Endodermal cell (in vitro differentiated cells): ENCODE data around the gene BRD3OS. TPM values are rescaled to one million over a fixed set of nuclear protein-coding genes. Genes with fewer than 3 reads are reported as not detected.

Source experiments
- DNase-seq: peaks from one replicate; pipeline ENCODE4 v3.0.0-alpha.2; 2017
- H3K27ac ChIP-seq: 2 replicates; pipeline ENCODE4 v1.5.1; 2013; ENCODE audit warnings: mild to moderate bottlenecking, low read depth, low read length, moderate library complexity
- H3K27me3 ChIP-seq: 2 replicates; pipeline ENCODE4 v1.6.1; 2013; ENCODE audit warnings: mild to moderate bottlenecking, low read length, moderate library complexity; ENCODE audit not compliant: insufficient read depth, control insufficient read depth, poor library complexity, severe bottlenecking
- H3K36me3 ChIP-seq: 2 replicates; pipeline ENCODE4 v1.7.0; 2013; ENCODE audit warnings: mild to moderate bottlenecking, low read length, moderate library complexity; ENCODE audit not compliant: control insufficient read depth, insufficient read depth
- H3K4me1 ChIP-seq: one replicate; pipeline ENCODE4 v1.7.0; 2013; ENCODE audit warnings: low read length; ENCODE audit not compliant: control insufficient read depth, insufficient read depth
- H3K4me3 ChIP-seq: 2 replicates; pipeline ENCODE4 v1.5.1; 2013; ENCODE audit warnings: mild to moderate bottlenecking, low read length, moderate library complexity
- H3K9ac ChIP-seq: 2 replicates; pipeline ENCODE4 v1.6.1; 2013; ENCODE audit warnings: mild to moderate bottlenecking, low read length, moderate library complexity; ENCODE audit not compliant: poor library complexity, severe bottlenecking; ENCODE audit errors: extremely low read depth
- H3K9me3 ChIP-seq: 2 replicates; pipeline ENCODE4 v1.6.1; 2013; ENCODE audit warnings: mild to moderate bottlenecking, low read length, moderate library complexity; ENCODE audit not compliant: control insufficient read depth
- H3K27ac Mint-ChIP-seq: 2 replicates; pipeline ENCODE4 v1.8.0; 2020; ENCODE audit warnings: mixed read lengths
- H3K27me3 Mint-ChIP-seq: 2 replicates; pipeline ENCODE4 v1.8.0; 2021; ENCODE audit warnings: mild to moderate bottlenecking, mixed read lengths; ENCODE audit not compliant: insufficient read depth
- H3K36me3 Mint-ChIP-seq: 2 replicates; pipeline ENCODE4 v1.8.0; 2020; ENCODE audit warnings: low read depth, mixed read lengths
- H3K4me1 Mint-ChIP-seq: 2 replicates; pipeline ENCODE4 v1.8.0; 2020; ENCODE audit warnings: mixed read lengths
- H3K4me3 Mint-ChIP-seq: 2 replicates; pipeline ENCODE4 v1.8.0; 2020; ENCODE audit warnings: mild to moderate bottlenecking, moderate library complexity, mixed read lengths
- H3K9me3 Mint-ChIP-seq: 2 replicates; pipeline ENCODE4 v1.8.0; 2020; ENCODE audit warnings: mild to moderate bottlenecking, mixed read lengths
- WGBS, 2 experiments: methylation state at CpG; one replicate each; pipeline versions ENCODE4 v1.1.5 to v1.1.7; 2013; ENCODE audit warnings: missing lambda C conversion rate in 2 of 2, mixed read lengths in 1 of 2; ENCODE audit not compliant: insufficient coverage in 1 of 2, insufficient read length in 1 of 2; 5-methylcytosine and 5-hydroxymethylcytosine counted together
- total RNA-seq, 2 donors: library from RNA; stranded (reverse); fragmentation: NEBNext Ultra II Directional in 1 of 2; extraction: Animal tissue kit (Norgen Biotek cat#: 25700) in 1 of 2; gene quantifications; 2 replicates in 1 of 2; 3 replicates in 1 of 2; pipeline ENCODE4 v1.2.1, GENCODE V29; 2021
- TF ChIP-seq, protein P1 (sequence below): fragments of 200-600 bp; sonication (generic); conservative IDR thresholded peaks from 2 replicates; pipeline ENCODE4 v1.5.0; 2021; ENCODE audit warnings: antibody characterized with exemption, mild to moderate bottlenecking

The BRD3OS gene
- total RNA-seq, 2 donors from 2014 or later = 19.0 to 26.5 TPM

- Histone ChIP-seq H3K9ac (no peak overlapping the region), H3K27ac (no peak overlapping the region), H3K4me1 (no peaks in the 10 kb centered on the region), H3K9me3 (no peaks in the 10 kb centered on the region), H3K27me3 (no peaks in the 10 kb centered on the region), H3K4me3 (no peak overlapping the region), H3K36me3 (peaks cover 43% of the 10 kb centered on the region)
- H3K27ac Mint-ChIP-seq = no peak overlapping the region
- H3K36me3 Mint-ChIP-seq = peaks cover 48% of the 10 kb centered on the region
- WGBS, 2 experiments = 95 to 99% methylated on average over 13 to 29 of the region's 29 CpGs
- no peaks in the 10 kb centered on the region for H3K9me3 Mint-ChIP-seq
- TF ChIP-seq, protein P1, sequence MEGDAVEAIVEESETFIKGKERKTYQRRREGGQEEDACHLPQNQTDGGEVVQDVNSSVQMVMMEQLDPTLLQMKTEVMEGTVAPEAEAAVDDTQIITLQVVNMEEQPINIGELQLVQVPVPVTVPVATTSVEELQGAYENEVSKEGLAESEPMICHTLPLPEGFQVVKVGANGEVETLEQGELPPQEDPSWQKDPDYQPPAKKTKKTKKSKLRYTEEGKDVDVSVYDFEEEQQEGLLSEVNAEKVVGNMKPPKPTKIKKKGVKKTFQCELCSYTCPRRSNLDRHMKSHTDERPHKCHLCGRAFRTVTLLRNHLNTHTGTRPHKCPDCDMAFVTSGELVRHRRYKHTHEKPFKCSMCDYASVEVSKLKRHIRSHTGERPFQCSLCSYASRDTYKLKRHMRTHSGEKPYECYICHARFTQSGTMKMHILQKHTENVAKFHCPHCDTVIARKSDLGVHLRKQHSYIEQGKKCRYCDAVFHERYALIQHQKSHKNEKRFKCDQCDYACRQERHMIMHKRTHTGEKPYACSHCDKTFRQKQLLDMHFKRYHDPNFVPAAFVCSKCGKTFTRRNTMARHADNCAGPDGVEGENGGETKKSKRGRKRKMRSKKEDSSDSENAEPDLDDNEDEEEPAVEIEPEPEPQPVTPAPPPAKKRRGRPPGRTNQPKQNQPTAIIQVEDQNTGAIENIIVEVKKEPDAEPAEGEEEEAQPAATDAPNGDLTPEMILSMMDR = no peak
- peaks cover 2% of the 10 kb centered on the region for H3K4me1 Mint-ChIP-seq
- no peaks in the 10 kb centered on the region for H3K27me3 Mint-ChIP-seq
- DNase-seq = no peak
- no peak overlapping the region for H3K4me3 Mint-ChIP-seq
These were observed 5.7 kb downstream of the BRD3OS start for GRCh38 chr9:134030821-134031470.

- H3K36me3 ChIP-seq = peaks cover 50% of the 10 kb centered on the region
- no peak overlapping the region for H3K27ac ChIP-seq
- TF ChIP-seq, protein P1 = no peak
- Mint-ChIP-seq H3K4me1 (no peaks in the 10 kb centered on the region), H3K9me3 (no peaks in the 10 kb centered on the region), H3K4me3 (no peak overlapping the region), H3K27me3 (no peaks in the 10 kb centered on the region), H3K36me3 (peaks cover 54% of the 10 kb centered on the region), H3K27ac (no peak overlapping the region)
- 94 to 95% methylated on average over 7 to 14 of the region's 14 CpGs for WGBS, 2 experiments
- H3K27me3 ChIP-seq = no peaks in the 10 kb centered on the region
- DNase-seq = no peak
- no peaks in the 10 kb centered on the region for H3K9me3 ChIP-seq
- H3K4me3 ChIP-seq = no peak overlapping the region
- H3K9ac ChIP-seq = no peak overlapping the region
- no peaks in the 10 kb centered on the region for H3K4me1 ChIP-seq
These were observed 6.5 kb downstream of the BRD3OS start for GRCh38 chr9:134031783-134032182.

GRCh38 chr9:134032456-134033222 is 7.4 kb downstream of the BRD3OS start:
- TF ChIP-seq, protein P1 = no peak
- Histone ChIP-seq H3K4me1 (no peaks in the 10 kb centered on the region), H3K9me3 (no peaks in the 10 kb centered on the region), H3K4me3 (no peak overlapping the region), H3K27me3 (no peaks in the 10 kb centered on the region), H3K27ac (no peak overlapping the region), H3K36me3 (peaks cover 50% of the 10 kb centered on the region), H3K9ac (no peak overlapping the region)
- Mint-ChIP-seq H3K36me3 (peaks cover 55% of the 10 kb centered on the region), H3K4me3 (no peak overlapping the region), H3K27me3 (no peaks in the 10 kb centered on the region), H3K27ac (no peak overlapping the region), H3K4me1 (no peaks in the 10 kb centered on the region), H3K9me3 (no peaks in the 10 kb centered on the region)
- no peak for DNase-seq
- WGBS, 2 experiments = 94 to 95% methylated on average over 18 to 39 of the region's 40 CpGs
